ENCODE data around the gene EPOP.

Gene EPOP

GRCh38 chr17:38710604-38710962 is 35.8 kb upstream of the EPOP start:
- H3K4me2 ChIP-seq (ENCODE audit: low read length) = no peak overlapping the region
- peaks cover 24% of the 10 kb centered on the region for H4K20me1 ChIP-seq (ENCODE audit: insufficient read depth, low read length)
- no peaks in the 10 kb centered on the region for H3K27me3 ChIP-seq (ENCODE audit: low read depth, low read length)
- H3K4me1 ChIP-seq (ENCODE audit: low read length) = peaks cover 20% of the 10 kb centered on the region
- no peak overlapping the region for H2AFZ ChIP-seq (ENCODE audit: low read depth, low read length)
- TF ChIP-seq CTCF (IDR thresholded peaks at IDR 0.05; ENCODE audit: low read depth, low read length) = no peak
- no peak for TF ChIP-seq EZH2phosphoT487 (IDR thresholded peaks at IDR 0.05; ENCODE audit: low read depth)
- no peak overlapping the region for H3K27ac ChIP-seq (ENCODE audit: low read length)
- H3K79me2 ChIP-seq (ENCODE audit: low read length) = peaks cover 48% of the 10 kb centered on the region
- no peak overlapping the region for H3K4me3 ChIP-seq (ENCODE audit: low read length)
- peaks cover 67% of the 10 kb centered on the region for H3K36me3 ChIP-seq (replicated peaks; ENCODE audit: low read depth, low read length)
- no peak overlapping the region for H3K9ac ChIP-seq (ENCODE audit: low read length)
- no peaks in the 10 kb centered on the region for H3K9me3 ChIP-seq (ENCODE audit: insufficient read depth, low read length)

DNA sequence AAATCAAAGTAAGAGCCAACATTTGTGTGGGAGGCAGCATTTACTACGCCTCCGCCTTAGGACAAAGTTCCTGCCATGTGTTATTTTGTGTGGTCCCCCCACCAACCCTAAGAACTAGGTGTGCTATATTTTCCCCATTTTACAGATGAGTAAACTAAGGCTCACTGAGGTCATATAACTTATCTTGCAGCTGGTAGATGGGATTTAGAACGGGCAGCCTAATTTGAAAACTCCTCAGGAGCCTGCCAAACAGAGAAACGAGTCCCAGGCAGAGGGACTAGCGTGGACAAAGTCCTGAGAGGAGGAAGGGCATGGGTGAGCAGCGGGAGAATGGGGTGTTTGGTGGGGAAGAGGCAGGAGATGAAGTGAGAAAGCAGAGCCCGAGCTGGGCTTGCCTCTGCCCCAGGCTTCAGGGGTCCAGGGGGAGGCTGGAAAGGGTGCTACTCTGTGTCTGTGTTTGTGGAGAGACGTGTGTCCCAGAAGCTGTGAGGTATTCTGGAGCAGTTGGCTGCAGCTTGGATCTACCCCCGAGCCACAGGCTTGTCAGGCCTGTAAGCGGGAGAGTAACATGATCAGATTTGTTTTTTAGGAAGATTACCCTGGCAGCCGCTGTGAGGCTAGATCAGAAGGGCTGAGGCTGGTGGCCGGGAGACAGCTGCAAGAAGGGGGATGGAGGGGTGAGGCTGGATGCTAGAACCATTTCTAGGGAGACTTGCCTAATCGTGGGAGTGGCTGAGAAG is 35.3 kb upstream of the EPOP start:
- Histone ChIP-seq H3K27me3 (ENCODE audit: low read depth, low read length) (no peaks in the 10 kb centered on the region), H3K36me3 (replicated peaks; ENCODE audit: low read depth, low read length) (peaks cover 63% of the 10 kb centered on the region), H3K27ac (ENCODE audit: low read length) (no peak overlapping the region), H2AFZ (ENCODE audit: low read depth, low read length) (no peak overlapping the region), H3K4me3 (ENCODE audit: low read length) (no peak overlapping the region), H3K9ac (ENCODE audit: low read length) (no peak overlapping the region), H3K9me3 (ENCODE audit: insufficient read depth, low read length) (no peaks in the 10 kb centered on the region), H3K4me1 (ENCODE audit: low read length) (peaks cover 15% of the 10 kb centered on the region), H3K79me2 (ENCODE audit: low read length) (peaks cover 52% of the 10 kb centered on the region), H3K4me2 (ENCODE audit: low read length) (no peak overlapping the region), H4K20me1 (ENCODE audit: insufficient read depth, low read length) (peaks cover 24% of the 10 kb centered on the region)
- TF ChIP-seq EZH2phosphoT487 (IDR thresholded peaks at IDR 0.05; ENCODE audit: low read depth) (no peak), CTCF (IDR thresholded peaks at IDR 0.05; ENCODE audit: low read depth, low read length) (no peak)

DNA sequence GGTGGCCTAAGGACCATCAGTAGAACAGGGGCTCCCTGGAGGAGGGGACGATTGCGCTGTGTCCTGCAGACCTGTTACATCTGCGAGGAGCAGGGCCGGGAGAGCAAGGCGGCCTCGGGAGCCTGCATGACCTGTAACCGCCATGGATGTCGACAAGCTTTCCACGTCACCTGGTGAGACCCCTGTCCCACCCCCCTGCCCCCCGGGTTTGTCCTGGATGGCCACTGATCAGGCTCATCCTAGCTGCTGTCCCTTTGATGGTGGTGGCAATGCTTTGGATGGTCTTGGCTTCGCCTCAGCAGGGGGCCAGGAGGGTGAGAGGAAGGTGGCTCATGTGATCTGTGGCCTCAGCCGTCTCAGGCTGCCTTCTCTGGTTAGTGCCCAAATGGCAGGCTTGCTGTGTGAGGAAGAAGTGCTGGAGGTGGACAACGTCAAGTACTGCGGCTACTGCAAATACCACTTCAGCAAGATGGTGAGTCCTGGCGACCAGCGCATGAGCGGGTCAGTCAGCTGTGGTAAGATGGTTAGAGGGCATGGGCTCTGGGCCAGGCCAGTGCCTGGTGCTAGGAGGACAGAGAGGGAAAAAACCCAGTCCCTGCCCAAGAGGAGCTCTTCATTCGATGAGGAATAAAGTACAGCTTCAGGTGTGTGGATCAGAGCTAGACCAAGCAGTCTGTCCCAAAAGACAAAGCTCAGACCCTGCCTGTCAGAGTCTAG is 34.5 kb upstream of the EPOP start:
- no peak for TF ChIP-seq EZH2phosphoT487 (IDR thresholded peaks at IDR 0.05; ENCODE audit: low read depth)
- TF ChIP-seq CTCF (IDR thresholded peaks at IDR 0.05; ENCODE audit: low read depth, low read length) = no peak
- Histone ChIP-seq H3K9ac (ENCODE audit: low read length) (no peak overlapping the region), H3K9me3 (ENCODE audit: insufficient read depth, low read length) (no peaks in the 10 kb centered on the region), H3K27me3 (ENCODE audit: low read depth, low read length) (no peaks in the 10 kb centered on the region), H3K4me1 (ENCODE audit: low read length) (peaks cover 9% of the 10 kb centered on the region), H3K36me3 (replicated peaks; ENCODE audit: low read depth, low read length) (peaks cover 60% of the 10 kb centered on the region), H2AFZ (ENCODE audit: low read depth, low read length) (no peak overlapping the region), H3K4me3 (ENCODE audit: low read length) (no peak overlapping the region), H4K20me1 (ENCODE audit: insufficient read depth, low read length) (peaks cover 24% of the 10 kb centered on the region), H3K4me2 (ENCODE audit: low read length) (no peak overlapping the region), H3K79me2 (ENCODE audit: low read length) (peaks cover 60% of the 10 kb centered on the region), H3K27ac (ENCODE audit: low read length) (no peak overlapping the region)

- Histone ChIP-seq H3K79me2 (ENCODE audit: low read length) (peaks cover 72% of the 10 kb centered on the region), H3K4me3 (ENCODE audit: low read length) (no peak overlapping the region), H3K4me1 (ENCODE audit: low read length) (peaks cover 9% of the 10 kb centered on the region), H3K9ac (ENCODE audit: low read length) (no peak overlapping the region), H4K20me1 (ENCODE audit: insufficient read depth, low read length) (peaks cover 24% of the 10 kb centered on the region), H3K36me3 (replicated peaks; ENCODE audit: low read depth, low read length) (peaks cover 46% of the 10 kb centered on the region), H3K27me3 (ENCODE audit: low read depth, low read length) (no peaks in the 10 kb centered on the region), H3K9me3 (ENCODE audit: insufficient read depth, low read length) (no peaks in the 10 kb centered on the region), H3K27ac (ENCODE audit: low read length) (no peak overlapping the region), H2AFZ (ENCODE audit: low read depth, low read length) (no peak overlapping the region), H3K4me2 (ENCODE audit: low read length) (no peak overlapping the region)
- no peak for TF ChIP-seq CTCF (IDR thresholded peaks at IDR 0.05; ENCODE audit: low read depth, low read length)
- no peak for TF ChIP-seq EZH2phosphoT487 (IDR thresholded peaks at IDR 0.05; ENCODE audit: low read depth)
Observed at GRCh38 chr17:38707678-38708351, 33.1 kb upstream of the EPOP start.

Data from OCI-LY3 (cell line).